Measurements from ENCODE around the gene MOB3A. TPM values are rescaled to one million over a fixed set of nuclear protein-coding genes. Genes with fewer than 3 reads are reported as not detected.

The MOB3A gene
- total and polyA plus RNA-seq, 2 of the 13 experiments (the other 11 are each of a cell fraction or from before 2014, with no cell fraction given), result 3.5 to 17.8 TPM

DNA sequence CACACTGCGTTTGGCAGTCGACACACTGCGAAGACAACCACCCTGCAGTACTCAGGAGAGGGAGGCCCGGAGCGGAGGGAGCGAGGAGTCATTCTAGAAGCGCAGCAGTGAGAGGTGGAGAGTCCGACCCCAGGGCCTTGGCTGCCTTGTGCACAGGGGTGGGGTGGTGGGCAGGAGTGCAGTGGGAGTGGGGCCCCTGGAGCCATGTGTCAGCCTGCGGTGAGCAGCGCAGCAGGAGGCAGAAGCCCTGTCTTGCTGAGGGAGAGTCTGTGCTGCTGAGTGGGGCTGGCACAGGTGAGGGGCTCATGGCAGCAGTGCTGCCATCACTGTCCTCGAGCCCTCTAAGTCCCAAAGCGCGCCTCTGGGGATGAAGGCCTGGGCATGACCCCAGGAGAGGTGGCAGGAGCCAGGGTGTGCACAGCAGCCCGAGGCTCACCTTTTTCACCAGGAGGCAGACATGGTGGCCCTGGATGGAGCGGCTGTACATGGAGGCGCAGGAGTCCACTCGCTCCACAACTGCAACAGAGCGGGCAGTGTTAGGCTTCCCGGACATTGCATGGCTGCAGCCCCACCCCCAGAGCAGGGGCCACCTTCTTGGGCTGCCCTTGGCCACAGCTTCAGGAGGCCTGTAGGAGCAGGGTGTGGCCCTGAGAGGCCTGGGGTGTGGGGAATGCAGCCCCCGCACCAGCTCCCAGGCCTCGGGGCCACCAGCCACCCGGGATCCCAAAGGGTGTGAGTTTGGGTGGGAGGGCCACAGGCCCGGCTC, 12.3 kb upstream of the MOB3A start:
- in situ Hi-C loops (cut with HindIII; ENCODE audit: extremely low pct_ligation_motif_present, low pct_unique_long_range_greater_than_20kb) (no loop called here), intact Hi-C loops (cut with micrococcal nuclease; ENCODE audit: unreplicated experiment) (no loop called here)
- peaks cover 8% of the 10 kb centered on the region for H3K79me2 ChIP-seq (ENCODE audit: insufficient read depth, low read length)
- TF ChIP-seq FOSL2 (CRISPR knock-in tag; IDR thresholded peaks at IDR 0.05), result no peak
- TF ChIP-seq AGO2 (optimal IDR thresholded peaks at IDR 0.05; ENCODE audit: low read depth, low read length), result peak; percentile 61
- H3K9ac ChIP-seq (ENCODE audit: insufficient read depth, low read depth, low read length), result no peak overlapping the region
- peaks cover 43 to 64% of the 10 kb centered on the region in 2 experiments for H3K36me3 ChIP-seq (replicated peaks in 1 of 2; ENCODE audit: control insufficient read depth in 1 of 2, insufficient read depth in 2 of 2, low read length in 2 of 2)
- H4K20me1 ChIP-seq (ENCODE audit: insufficient read depth, low read length), result peaks cover 10% of the 10 kb centered on the region; the same call in 1 of the 2 replicates
- ChIA-PET CTCF (ENCODE audit: low intra/inter-chr PET ratio, low total read pairs) (no interaction called here), POLR2A (no interaction called here)
- no peak overlapping the region for H2AFZ ChIP-seq (ENCODE audit: low read length)
- no peaks in the 10 kb centered on the region for H3K27me3 ChIP-seq (ENCODE audit: control insufficient read depth in 1 of 2, insufficient read depth in 2 of 2, low read length in 2 of 2)
- BruUV-seq (replicated peaks), result no TSS peak
- H3K4me1 ChIP-seq (ENCODE audit: insufficient read depth, low read length), result peaks cover 11% of the 10 kb centered on the region
- 100% methylated on average over 11 of the region's 23 CpGs for WGBS (ENCODE audit: low lambda C conversion rate)
- H3K4me3 ChIP-seq (replicated peaks in 1 of 3; ENCODE audit: insufficient read depth in 1 of 3, low read depth in 2 of 3, low read length in 3 of 3), result no peak overlapping the region
- no peak overlapping the region for H3K27ac ChIP-seq (ENCODE audit: extremely low read length, insufficient read depth, low read length)
- FAIRE-seq (no peak), ATAC-seq (no peak), DNase-seq (ENCODE audit: low spot score) (no peak)
- H3K9me3 ChIP-seq (ENCODE audit: low read length), result peaks cover 9% of the 10 kb centered on the region; the same call in 1 of the 2 replicates
- H3K4me2 ChIP-seq (ENCODE audit: low read depth, low read length), result no peak overlapping the region

- Histone ChIP-seq H3K79me2 (ENCODE audit: insufficient read depth, low read length) (peaks cover 8% of the 10 kb centered on the region), H3K9ac (ENCODE audit: insufficient read depth, low read depth, low read length) (peak overlapping the region; percentile 41), H3K36me3 (replicated peaks in 1 of 2; ENCODE audit: control insufficient read depth in 1 of 2, insufficient read depth in 2 of 2, low read length in 2 of 2) (peaks cover 22 to 43% of the 10 kb centered on the region in 2 experiments), H3K4me2 (ENCODE audit: low read depth, low read length) (peak overlapping the region; percentile 47; the same call in 1 of the 2 replicates), H3K4me3 (replicated peaks in 1 of 3; ENCODE audit: insufficient read depth in 1 of 3, low read depth in 2 of 3, low read length in 3 of 3) (peak overlapping the region in 1 of 3 experiments; percentile 20; a peak in 1 of 6 replicates), H3K27me3 (ENCODE audit: control insufficient read depth in 1 of 2, insufficient read depth in 2 of 2, low read length in 2 of 2) (no peaks in the 10 kb centered on the region), H3K4me1 (ENCODE audit: insufficient read depth, low read length) (peaks cover 19% of the 10 kb centered on the region), H3K9me3 (ENCODE audit: low read length) (peaks cover 9% of the 10 kb centered on the region; the same call in 1 of the 2 replicates), H2AFZ (ENCODE audit: low read length) (no peak overlapping the region), H3K27ac (ENCODE audit: extremely low read length, insufficient read depth, low read length) (peak overlapping the region; percentile 84), H4K20me1 (ENCODE audit: insufficient read depth, low read length) (peaks cover 11% of the 10 kb centered on the region; the same call in 1 of the 2 replicates)
- in situ Hi-C loops (cut with HindIII; ENCODE audit: extremely low pct_ligation_motif_present, low pct_unique_long_range_greater_than_20kb) (no loop called here), intact Hi-C loops (cut with micrococcal nuclease; ENCODE audit: unreplicated experiment) (no loop called here)
- ChIA-PET POLR2A (interaction anchor here (1.1 kb wide), 1 partner anchor 52 kb away, joined by 3 read pairs; no protein-coding TSS in a partner anchor), CTCF (ENCODE audit: low intra/inter-chr PET ratio, low total read pairs) (no interaction called here)
- DNase-seq (ENCODE audit: low spot score) (no peak), FAIRE-seq (no peak), ATAC-seq (peak; percentile 68)
- 63% methylated on average over 10 of the region's 20 CpGs for WGBS (ENCODE audit: low lambda C conversion rate)
- BruUV-seq (replicated peaks), result no TSS peak
- TF ChIP-seq ZNF205 (CRISPR knock-in tag; IDR thresholded peaks at IDR 0.05), result peak; percentile 69; the same call in 1 of the 2 replicates
- TF ChIP-seq ARNT2 (CRISPR knock-in tag; IDR thresholded peaks at IDR 0.05; ENCODE audit: low read depth), result no peak
- no peak for TF ChIP-seq LCORL (IDR thresholded peaks at IDR 0.05)
- TF ChIP-seq LCORL (CRISPR knock-in tag; IDR thresholded peaks at IDR 0.05), result 0 out of 2 replicates have a peak, but pooled peaks have one; percentile 14
- TF ChIP-seq ZNF703 (CRISPR knock-in tag; IDR thresholded peaks at IDR 0.05; ENCODE audit: borderline replicate concordance), result no peak
- no peak for TF ChIP-seq ZNF431 (CRISPR knock-in tag; IDR thresholded peaks at IDR 0.05; ENCODE audit: borderline replicate concordance, low read depth)
- TF ChIP-seq, protein P1, sequence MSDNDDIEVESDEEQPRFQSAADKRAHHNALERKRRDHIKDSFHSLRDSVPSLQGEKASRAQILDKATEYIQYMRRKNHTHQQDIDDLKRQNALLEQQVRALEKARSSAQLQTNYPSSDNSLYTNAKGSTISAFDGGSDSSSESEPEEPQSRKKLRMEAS (IDR thresholded peaks at IDR 0.05), result peak; percentile 39; the same call in 1 of the 2 replicates
- peak; percentile 77 for TF ChIP-seq ZNF18 (CRISPR knock-in tag; IDR thresholded peaks at IDR 0.05; ENCODE audit: insufficient replicate concordance)
- TF ChIP-seq ZBTB38 (CRISPR knock-in tag; IDR thresholded peaks at IDR 0.05), result peak; percentile 96
- no peak for TF ChIP-seq ZSCAN30 (CRISPR knock-in tag; IDR thresholded peaks at IDR 0.05)
- TF ChIP-seq HMG20A (CRISPR knock-in tag; IDR thresholded peaks at IDR 0.05; ENCODE audit: borderline replicate concordance), result no peak
- TF ChIP-seq ZNF619 (CRISPR knock-in tag; IDR thresholded peaks at IDR 0.05), result no peak
- TF ChIP-seq KLF6 (CRISPR knock-in tag; IDR thresholded peaks at IDR 0.05), result no peak
- no peak for TF ChIP-seq ZBTB7A (CRISPR knock-in tag; IDR thresholded peaks at IDR 0.05)
These were observed 7.0 kb upstream of the MOB3A start for GRCh38 chr19:2103045-2103707.

Measured in HepG2 (cell line).